HG03342 (cell line): ENCODE measurements around the gene DLX2.

Experiments used
- ATAC-seq: cut with Tn5 transposase; IDR thresholded peaks from one replicate; pipeline ENCODE4 v1.9.1; 2021; ENCODE audit warnings: mild to moderate bottlenecking, moderate library complexity; ENCODE audit not compliant: unreplicated experiment

The DLX2 gene

GRCh38 chr2:172056293-172056692 lies 46.4 kb downstream of the DLX2 start:
- ATAC-seq: no peak

GRCh38 chr2:172053486-172053885 lies 49.2 kb downstream of the DLX2 start:
- no peak for ATAC-seq

GRCh38 chr2:172052000-172052983 lies 50.4 kb downstream of the DLX2 start:
- ATAC-seq: no peak

GRCh38 chr2:172050479-172051125 lies 52.1 kb downstream of the DLX2 start:
- no peak for ATAC-seq

- ATAC-seq: no peak
Measured at GRCh38 chr2:172049567-172050120, 53.1 kb downstream of the DLX2 start.
